K562 treated with DMSO at 1 percent for 24 hours (cell line): ENCODE measurements around the gene HDHD5. TPM values are rescaled to one million over a fixed set of nuclear protein-coding genes. Genes with fewer than 3 reads are reported as not detected.

Experiments
- total RNA-seq: library from RNA; unstranded; fragments of 300-600 nt; gene quantifications from 2 replicates; pipeline ENCODE4 v1.2.3, GENCODE V29; 2022; ENCODE audit warnings: low read depth; ENCODE audit not compliant: insufficient read depth

HDHD5 gene
- 19.9 and 20.3 TPM in 2 replicates for total RNA-seq

DNA sequence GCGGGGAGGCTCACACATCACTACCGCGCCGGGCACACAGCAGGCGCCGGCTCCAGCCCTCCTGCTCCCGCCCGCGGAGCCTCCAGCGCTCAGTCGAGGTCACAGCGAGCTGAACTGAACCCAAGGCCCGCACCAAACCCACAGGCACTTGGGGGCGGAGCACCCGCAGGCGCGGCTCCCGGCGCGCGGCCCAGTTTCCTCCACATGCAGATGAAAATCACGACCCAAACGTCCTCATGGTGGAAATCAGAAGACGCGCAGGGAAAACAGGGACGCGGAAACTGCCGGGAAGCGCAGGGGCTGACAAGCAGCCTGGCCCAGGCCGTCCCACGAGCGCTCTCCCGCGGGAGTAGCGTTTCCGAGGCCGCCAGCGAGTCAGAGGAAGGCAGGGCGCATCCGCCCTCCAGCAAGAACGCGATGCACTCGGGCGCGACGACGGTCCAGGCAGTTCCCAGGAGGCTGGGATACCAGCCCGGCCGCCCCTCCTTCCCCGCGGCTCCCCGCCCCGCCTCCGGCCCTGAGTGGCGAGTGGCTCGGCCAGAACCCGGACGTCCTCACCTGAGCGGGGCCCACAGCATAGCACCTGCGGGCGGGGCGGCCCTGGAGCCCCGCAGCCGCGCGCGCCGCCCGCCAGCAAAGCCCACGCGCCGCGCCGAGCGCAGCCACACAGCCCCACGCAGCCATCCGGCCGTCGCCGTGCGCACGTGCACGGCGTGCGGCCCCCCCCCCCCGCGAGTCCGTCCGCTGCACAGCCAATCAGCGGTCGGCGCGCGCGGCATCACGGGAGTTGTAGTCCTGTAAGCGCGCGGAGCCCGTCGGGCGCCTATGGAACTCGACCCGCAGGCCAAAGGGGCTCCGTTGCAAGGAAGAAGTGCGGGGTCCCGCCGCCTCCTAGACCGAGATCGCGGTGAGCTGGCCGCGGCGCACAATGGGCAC lies at the start of gene HDHD5:
Gene HDHD5, minus strand, starts transcription at position 710 of the 936 bp plus-strand sequence. Its CDS starts 26 bp downstream, at position 684.

DNA sequence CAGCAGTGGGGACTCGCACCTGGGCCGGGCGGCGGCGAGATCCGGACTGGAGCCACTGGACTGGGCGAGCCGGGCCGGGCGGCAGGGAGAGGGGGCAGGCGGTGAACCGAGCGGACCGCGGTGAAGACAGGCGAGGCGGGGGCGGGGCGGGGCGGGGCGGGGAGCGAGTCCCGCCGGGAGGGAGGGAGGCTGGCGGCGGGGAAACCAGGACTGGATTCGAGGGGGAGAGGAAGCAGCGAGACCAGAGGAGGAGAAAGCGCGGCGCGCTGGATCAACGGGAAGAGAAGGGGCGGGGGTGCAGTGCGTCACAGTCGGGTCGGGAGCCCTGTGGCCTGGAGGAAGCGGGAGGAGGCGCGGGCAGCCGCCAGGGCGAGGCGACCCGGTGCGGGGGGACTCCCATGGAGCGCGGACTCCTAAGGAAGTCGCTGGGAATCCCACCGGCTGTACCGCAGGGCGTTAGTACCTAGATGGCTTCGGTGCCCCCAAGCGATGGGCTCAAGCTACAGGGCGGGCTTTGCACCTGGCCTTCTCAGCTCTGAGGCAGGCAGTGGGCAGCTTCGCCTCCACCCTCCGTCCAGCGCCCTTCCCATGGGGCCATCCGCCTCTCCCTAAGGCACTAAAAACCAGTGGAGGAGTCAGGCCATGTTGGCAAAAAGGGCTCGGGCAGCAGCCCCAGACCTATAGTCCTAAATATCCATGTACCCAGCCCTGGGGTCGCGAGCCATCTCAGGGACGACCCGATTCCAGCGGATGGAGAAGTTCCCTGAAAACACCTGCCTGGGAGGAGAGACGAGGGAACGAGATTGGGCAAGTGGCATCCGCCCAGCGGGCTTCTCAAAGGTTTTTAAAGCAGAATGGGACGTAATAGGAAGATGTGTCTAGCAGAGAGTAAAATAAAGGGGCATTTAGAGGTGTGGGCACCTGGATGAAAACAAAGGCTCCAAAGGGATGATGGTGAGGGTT lies 37.6 kb downstream of the HDHD5 start, which contains the start of gene TMEM121B:
Gene TMEM121B, minus strand, starts transcription at position 128 of the 963 bp plus-strand sequence. CDS start 233 bp downstream, outside the sequence.

Other genes starting within 250 kb of the HDHD5 start
- 0.30 TPM in 1 of 2 replicates, not detected in the other for gene GAB4, start 151.1 kb downstream of the HDHD5 start, total RNA-seq
- 8.9 and 9.0 TPM in 2 replicates for gene IL17RA, start 74.3 kb downstream of the HDHD5 start, total RNA-seq
- 0.09 TPM in 1 of 2 replicates, not detected in the other for gene TMEM121B, start 37.9 kb downstream of the HDHD5 start, total RNA-seq
- not detected in 2 replicates for gene ADA2, start 60.2 kb upstream of the HDHD5 start, total RNA-seq
- gene CECR2, start 210.2 kb upstream of the HDHD5 start, total RNA-seq, result 0.38 and 0.39 TPM in 2 replicates